ENCODE results near the gene SLCO4A1.

Gene SLCO4A1

DNA sequence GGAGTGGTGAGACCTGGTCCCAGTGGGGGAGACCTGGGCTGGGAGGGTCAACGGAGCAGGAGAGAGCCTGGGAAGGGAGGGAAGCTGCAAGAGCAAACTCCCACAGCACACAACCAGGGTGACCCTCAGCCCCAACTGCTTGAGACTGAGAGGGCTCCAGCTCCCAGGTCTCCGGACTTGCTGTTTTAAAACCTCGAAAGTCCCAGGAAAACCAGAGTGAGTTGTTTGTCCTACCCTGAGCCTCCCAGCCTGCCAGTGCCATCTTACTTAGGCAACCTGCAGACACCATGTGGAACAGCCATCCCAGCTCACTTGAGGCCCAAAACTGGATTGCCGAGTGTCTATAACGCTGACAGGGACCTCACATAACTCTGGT lies 61.5 kb downstream of the SLCO4A1 start:
- no peak for DNase-seq

DNA sequence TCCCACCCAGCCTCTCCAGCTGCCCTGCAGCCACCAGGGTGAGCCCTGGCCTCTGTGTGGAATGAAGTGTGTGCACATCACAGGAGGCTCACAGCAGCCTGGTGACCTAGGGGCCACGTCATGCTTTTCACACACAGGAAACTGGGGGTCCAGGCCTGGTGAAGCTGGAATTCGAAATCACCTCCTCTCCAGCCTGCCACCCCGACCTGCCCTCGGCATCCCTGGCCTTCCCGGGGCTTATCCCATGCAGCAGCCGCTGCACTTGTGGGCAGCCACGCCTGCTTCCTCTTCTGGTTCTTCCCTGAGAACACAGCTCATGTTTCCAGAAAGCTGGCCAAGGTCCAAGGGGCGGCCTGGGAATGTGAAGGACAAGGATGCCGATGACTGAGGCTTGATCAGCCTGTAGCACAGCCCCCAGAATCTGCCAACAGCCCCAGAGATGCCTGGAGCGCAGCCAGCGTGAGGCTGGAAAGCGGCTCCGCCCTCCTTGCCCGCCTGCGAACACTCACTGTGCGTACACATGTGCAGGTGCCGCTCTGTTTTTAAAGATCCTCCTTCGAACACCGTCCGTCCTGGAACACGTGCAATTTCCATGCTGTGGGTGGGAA lies 62.1 kb downstream of the SLCO4A1 start:
- no peak for DNase-seq

DNA sequence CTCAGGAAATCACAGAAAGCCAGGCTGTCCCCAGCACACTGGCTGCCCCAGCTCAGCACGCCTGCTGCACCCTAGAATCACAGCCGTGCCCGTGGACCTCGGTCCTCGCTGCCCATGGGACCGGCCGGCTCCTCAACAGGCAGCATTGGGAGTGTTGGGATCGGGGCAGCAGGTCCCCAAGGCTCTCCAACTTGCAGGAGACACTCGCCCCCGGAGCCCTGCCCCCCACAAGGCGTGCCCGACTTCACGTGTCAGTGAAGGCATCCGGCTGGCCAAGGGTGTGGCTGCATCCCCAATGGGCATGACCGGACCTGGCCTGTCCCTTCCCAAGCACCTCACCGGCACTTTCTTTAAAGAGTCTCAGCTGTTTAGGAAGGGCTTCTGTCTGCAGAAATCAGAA lies 63.3 kb downstream of the SLCO4A1 start:
- DNase-seq, result no peak

DNA sequence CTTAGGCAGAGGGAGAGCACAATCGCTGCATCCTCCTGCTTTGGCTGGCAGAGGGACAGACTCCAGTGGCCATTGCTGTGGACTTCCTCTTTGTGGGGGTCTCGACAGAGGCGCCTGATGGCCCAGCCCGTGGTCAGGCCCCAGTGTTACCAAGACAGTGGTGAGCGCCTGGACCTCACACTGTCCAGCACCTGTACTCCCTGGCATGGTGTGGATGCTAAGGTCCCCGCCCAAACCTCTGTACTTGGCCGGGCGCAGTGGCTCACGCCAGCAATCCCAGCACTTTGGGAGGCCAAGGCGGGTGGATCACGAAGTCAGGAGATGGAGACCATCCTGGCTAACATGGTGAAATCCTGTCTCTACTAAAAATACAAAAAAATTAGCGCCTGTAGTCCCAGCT lies 64.0 kb downstream of the SLCO4A1 start:
- DNase-seq, result no peak

DNA sequence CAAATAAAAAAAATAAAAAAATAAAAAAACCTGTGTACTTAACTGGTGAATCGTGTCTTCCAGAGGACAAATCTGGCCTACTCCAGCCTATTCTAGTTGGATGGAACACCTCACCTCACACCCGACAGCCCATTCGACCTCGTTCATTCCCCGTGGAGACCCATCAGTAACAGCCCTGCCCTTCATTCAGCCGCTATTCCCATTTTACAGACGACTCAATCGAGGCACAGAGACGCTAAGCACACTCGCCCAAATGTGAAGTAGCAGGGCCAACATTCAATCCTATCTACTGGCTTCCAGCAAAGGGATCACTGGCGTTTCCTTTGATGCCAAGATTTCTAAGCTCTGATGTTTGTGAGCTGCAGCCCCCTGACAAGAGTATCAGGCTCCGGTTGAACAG lies 64.6 kb downstream of the SLCO4A1 start:
- DNase-seq, result no peak

DNA sequence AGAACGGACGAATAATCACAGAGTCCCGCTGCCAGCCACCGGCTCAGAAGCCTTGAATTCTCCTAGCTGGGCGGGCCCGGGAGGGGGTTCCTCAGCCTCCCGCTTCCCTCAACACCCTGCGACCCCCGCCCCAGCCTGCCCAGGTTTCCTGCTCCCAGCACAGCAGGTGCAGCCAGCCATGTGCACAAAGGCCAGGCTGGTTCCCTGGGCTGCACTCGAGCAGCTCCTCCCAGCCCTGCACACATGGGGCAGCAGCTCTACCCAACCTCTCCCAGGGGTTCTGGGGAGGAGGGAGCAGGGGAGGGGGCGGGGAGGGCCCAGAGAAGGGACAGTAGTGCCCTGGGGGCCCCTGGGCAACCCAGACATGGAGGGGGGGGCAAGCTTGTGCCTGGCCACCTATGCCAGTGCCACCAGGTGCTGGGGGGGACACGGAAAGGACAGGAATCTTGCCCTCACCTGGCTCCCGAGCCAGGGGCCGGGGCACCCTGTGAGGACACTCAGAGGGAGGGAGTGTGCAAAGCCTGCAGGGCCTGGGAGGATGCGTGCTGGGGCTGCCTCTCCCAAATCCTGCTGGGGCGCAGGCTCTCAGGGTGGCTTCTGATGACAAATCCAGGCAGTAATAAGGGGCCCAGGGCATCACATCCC lies 65.1 kb downstream of the SLCO4A1 start:
- DNase-seq, result no peak

DNA sequence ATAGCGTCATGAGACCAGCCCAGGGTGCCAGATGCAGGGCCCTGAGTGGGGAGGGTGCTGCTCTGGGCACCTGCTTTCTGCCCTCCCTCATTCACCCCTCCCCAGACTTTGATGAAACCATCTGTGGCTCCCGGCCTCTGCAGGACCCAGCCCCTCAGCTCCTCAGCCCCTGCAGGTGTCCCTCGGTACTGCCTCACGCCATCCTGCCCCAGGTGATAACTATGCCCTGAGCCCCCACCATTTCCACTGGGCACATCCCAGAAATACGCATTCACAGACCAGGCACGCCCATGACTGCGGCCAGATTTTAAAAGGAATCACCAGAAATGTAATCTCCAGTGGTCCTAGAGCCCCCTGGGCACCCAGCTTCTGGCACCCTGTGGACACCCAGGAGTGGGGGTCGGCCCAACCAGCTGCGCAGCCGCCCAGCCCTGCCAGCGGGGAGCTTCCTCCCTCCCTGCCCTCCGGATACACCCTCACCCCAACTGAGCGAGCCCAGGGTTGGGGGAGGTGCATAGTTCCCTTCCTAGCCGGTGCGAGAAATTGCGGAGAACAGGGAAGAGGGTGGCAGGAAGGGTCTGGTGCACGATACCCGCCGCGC lies 65.7 kb downstream of the SLCO4A1 start:
- peak in 1 of 2 donors; percentile 21 for DNase-seq

DNA sequence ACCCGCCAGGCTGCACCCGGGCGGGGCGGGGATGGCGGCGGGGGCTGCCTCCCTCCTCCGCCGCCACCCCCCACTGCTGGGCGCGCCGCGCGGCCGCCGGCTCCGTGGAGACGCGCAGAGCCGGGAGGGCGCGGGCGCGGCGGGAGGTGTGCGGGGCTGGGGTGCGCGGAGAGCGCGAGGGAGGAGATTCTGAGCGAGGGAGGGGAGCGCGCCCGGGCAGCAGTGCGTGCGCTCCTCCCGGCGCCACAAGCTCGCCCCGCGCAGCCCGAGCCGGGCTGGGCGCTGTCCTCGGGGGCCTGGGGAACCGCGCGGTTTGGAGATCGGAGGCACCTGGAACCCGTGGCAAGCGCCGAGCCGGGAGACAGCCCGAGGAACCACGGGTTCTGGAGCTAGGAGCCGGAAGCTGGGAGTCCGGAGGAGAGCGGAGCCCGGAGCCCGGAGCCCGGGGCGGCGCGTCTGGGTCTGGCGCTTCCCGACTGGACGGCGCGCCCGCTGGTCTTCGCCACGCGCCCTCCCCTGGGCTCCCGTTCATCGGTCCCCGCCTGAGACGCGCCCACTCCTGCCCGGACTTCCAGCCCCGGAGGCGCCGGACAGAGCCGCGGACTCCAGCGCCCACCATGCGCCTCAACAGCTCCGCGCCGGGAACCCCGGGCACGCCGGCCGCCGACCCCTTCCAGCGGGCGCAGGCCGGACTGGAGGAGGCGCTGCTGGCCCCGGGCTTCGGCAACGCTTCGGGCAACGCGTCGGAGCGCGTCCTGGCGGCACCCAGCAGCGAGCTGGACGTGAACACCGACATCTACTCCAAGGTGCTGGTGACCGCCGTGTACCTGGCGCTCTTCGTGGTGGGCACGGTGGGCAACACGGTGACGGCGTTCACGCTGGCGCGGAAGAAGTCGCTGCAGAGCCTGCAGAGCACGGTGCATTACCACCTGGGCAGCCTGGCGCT lies 66.6 kb downstream of the SLCO4A1 start, which contains the start of gene NTSR1:
TSS of gene NTSR1 (plus strand) at position 246 of the 946 bp plus-strand sequence. CDS start at position 618, 372 bp downstream.
- no peak for DNase-seq

DNA sequence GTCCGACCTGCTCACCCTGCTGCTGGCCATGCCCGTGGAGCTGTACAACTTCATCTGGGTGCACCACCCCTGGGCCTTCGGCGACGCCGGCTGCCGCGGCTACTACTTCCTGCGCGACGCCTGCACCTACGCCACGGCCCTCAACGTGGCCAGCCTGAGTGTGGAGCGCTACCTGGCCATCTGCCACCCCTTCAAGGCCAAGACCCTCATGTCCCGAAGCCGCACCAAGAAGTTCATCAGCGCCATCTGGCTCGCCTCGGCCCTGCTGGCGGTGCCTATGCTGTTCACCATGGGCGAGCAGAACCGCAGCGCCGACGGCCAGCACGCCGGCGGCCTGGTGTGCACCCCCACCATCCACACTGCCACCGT lies 67.2 kb downstream of the SLCO4A1 start:
- DNase-seq, result no peak

DNA sequence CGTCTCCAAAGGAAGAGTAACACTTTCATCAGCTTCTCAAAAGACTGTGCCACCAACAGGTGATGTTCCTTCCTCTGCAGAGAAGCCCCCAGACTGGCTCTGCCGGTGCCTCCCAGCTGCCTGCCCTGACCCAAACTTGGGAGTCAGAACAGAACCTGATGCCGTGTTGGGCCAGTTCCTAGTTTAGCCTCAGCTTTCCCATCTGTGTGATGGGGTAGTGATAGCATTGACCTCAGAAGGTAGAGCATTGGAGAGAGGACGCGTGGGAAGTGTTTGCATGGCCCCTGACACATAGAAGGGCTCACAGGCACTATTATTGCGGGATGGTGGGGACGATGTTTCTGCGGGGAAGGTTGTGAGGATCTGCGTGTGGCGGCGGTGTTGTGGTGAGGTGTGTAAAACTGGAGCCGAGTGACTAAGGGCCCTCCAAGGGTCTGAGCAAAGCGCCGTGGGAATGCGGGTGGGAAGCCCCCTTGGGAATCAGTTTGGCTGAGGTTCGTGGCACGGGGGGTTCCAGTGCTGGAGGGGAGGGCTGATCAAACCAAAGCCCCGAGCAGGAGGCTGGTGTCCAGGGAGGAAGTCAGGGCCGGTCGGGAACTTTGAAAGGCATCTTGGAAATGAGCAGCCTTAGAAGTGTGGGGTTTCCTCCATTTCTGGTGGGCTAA lies 68.0 kb downstream of the SLCO4A1 start:
- DNase-seq, result no peak

DNA sequence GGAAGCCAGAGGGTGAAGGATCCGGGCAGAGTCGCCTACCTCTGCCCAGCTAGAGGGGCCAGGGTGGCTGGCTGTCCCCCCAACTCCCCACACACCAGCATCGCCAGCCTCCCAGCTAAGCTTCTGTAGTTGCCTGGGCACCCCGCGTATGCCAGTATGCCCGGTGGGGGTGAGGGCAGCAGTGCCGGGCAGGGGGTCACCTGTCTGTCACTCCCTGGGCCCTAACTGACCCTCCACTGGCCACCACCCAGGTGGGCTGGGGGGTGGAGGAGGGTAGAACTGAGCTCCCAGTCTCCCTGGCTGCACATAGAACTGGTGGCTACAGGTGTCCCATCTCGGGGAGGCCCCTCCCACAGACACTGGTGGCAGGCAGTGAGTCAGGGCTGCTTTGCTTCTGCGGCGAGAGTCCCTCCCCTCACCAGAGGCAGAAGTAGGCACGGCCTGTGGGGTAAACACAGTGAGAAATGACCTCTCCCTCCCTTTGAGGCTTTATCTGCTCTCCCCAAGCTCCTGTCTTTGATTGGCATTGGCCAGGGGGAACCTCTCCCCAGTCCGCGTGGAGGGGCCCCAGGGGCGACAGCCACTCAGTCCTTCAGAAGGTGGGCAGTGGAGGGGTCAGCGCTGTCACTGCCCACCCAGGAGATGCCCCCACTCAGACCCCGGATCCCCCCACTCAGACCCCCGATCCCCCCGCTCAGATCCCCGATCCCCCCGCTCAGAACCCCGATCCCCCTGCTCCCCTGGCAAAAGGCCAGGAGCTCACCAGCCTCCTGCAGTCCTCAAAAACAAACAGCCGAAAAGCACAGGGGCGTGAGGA lies 68.8 kb downstream of the SLCO4A1 start:
- DNase-seq, result no peak

DNA sequence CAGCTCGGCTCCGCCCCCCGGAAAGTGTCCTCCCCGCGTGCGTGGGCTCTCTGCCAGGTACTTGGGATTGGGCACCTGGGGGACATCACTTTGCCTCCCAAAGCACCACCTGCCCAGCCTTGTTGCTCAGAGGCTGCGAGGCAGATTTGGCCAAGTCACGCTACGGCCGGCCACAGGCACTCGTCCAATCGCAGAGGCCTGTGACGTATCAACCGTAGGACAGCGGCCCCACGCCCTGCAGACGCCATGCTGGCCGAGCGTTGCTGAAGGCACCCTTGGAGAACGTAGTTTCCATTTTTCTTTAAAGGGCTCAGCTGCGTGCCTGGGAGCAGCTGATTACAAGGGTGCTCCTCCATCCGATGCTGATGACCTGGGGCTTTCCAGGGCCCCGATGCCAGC lies 69.4 kb downstream of the SLCO4A1 start:
- no peak for DNase-seq

DNA sequence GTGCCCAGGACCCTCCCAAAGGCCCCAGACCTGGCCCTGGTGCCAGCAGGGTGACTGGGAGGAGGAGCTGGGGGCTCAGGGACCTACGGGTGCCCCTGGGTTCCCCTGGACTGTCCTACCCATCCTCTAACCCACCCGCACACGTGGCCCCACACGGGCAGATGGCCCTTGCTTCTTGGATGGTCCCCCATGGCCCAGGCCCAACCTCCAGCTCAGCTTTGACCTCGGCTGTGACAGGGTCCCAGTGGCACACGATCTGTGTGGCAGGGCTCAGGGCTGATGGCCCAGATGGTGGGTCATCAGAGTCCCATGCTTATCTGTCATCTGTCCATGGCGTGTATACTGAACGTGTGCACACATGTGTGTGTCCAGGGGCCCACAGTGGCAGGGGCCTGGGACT lies 70.3 kb downstream of the SLCO4A1 start:
- no peak for DNase-seq

DNA sequence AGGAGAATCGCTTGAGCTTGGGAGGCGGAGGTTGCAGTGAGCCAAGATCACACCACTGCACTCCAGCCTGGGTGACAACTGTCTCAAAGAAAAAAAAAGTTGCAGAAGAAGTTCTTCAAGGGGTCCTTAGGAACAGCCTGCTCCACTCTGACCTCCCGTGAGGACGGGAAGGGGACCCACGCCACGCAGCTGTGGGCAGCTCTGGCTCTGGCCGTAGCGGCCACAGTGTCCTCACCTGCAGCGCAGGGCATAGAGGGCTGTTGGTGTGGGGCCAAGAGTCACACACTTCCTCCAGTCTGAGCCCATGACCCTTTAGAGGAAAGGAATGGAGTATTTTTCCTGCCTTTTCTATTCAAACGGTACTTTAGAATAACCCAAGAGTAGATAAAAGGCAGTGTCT lies 71.7 kb downstream of the SLCO4A1 start:
- no peak for DNase-seq

DNA sequence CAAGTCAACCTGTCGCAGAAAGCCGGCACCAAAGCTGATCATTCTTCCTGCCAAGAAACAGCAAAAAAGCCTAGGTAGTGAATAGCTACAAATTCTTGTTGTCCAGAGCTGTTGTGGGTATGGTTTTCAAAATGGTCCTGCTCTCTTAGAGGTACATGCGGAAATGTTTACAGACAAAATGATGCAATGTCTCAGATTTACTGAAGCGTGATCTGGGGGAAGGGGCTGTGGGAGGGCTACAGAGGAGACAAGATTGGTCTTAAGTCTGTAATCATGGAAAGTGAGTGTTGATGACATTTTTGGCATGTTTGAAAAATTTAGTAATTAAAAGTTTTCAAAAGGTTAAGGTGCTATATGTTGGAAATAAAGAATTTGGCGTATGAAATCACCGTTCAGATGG lies 72.5 kb downstream of the SLCO4A1 start:
- DNase-seq, result no peak

DNA sequence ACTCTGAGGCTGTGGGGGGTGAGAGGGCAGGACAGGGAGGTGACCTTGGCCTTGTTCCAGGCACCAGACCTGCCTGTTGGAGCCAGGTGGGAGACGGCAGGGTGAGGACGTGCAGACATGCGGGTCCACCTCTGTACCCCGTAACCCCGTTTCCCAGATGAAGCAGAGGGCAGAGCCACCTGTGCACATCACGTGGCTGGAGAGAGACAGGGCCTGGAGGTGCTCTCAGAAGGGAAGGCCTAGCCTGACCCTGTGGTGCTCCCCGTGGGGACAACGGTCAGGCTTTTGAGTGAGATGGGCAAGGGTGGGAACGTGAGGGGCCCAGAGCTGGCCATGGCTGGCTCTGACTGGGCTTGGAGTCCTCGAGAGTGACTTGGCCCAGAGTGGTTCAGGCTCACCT lies 72.9 kb downstream of the SLCO4A1 start:
- no peak for DNase-seq

DNA sequence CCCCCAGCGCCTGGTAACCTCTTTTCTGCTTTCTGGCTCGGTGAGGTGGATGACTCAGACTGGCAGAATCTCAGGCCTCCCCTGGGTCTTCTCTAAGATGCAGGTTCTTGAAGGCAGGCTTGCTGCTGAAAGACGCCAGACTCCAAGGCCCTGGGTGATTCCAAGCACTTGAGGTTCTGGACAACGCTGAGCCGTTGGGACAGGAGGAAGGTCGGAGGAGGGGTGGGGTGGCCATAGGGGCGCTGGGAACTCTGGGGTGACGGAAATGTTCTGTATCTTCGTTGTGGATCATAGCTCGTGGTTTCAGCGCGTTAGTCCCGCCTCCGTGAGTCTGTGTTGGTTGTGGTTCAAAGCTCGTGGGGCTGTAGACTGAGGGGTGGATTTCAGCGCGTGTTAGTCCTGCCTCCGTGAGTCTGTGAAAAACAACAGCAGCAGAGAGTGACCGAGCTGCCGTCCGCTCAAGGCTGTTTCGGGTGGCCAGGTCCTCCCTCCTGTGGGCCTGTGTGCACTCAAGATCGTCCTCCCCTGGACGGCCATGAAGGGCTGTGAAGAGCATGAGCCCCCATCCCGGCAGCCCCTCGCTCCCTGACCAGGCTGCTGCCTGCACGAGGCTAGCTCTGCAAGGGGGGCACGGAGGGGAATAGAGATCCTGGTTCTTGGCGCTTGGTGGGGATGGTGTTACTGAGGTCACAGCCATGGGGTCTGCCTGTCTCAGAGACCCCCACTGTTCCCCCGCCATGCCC lies 74.1 kb downstream of the SLCO4A1 start:
- peak in 1 of 2 donors; percentile 38 for DNase-seq

DNA sequence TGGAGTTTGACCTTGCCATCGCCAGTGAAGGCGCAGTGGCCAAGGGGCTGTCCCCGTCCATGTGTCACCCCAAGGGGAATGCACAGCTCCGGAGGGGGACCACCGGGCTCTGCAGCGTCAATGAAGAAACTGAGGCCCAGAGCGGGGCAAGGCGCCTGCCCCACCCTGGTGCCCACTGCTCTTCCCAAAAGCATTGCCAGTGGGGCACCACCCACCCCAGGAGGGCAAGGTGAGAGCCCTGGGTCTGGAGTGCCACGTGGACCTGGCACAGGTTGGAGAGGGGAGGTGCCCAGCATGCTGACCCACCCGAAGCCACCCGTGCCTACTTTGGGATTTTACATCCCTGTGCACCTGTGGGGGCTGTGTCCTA lies 74.6 kb downstream of the SLCO4A1 start:
- DNase-seq, result no peak

DNA sequence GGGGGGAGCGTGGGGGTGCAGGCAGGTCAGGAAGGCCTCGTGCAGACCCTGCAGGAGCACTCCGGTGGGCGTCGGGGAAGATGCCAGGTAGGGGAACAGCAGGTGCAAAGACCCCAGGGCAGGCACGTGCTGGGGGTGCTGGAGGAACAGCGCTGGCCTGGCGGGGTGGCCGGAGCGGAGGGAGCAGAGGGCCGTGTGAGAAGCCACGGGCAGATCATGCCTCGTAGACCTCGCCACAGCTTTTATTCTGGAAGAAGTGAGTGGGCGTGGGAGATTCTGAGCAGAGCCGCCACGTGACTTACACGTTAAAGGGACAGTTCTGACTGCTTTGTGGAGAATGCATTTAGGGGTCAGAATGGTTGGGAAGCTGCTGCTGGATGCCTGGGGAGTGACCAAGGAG lies 75.6 kb downstream of the SLCO4A1 start:
- DNase-seq, result no peak

DNA sequence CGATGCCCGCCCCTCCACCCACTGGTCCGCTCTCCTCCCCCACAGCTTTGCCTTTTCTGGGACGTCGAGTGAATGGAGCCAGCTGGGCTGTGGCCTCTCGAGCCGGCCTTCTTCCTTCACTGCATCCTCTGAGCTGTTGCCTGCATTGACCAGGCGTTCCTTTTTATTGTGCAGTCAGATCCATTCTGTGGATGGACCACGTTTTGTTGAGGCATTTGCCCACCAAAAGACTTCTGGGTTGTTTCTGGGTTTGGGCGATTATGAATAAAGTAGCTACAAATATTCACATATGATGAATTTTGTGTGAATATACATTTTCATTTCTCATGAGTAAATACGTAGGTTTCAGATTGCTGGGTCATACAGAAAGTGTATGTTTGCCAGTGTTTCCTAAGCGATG lies 76.2 kb downstream of the SLCO4A1 start:
- DNase-seq, result no peak

DNA sequence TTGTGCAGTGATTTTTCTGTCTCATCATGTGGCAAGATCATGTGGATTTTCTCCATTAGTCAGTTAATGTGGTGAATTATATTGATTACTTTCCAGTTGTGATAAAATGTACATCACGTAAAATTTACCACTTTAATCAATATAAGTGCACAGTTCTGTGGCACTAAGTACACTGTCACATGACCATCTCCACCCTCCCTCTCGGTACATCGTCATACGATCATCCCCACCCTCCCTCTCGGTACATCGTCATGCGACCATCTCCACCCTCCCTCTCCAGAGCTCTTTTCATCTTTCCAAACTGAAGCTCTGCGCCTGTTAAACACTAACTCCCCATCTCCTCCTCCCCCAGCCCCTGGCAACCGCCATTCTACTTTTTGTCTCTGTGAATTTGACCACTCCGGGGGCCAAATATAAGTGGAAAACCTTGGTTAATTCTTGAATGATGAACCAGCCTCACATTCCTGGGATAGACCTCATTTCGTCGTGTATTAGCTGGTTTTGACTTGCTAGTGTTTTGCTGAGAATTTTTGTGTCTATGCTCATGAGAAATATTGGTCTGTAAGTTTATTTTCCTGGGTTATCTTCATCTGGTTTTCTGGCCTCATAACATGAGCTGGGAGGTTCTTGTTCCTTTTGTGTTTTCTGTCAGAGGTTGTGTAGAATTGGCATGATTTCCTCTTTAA lies 77.1 kb downstream of the SLCO4A1 start:
- no peak for DNase-seq
